Stimulated activated naive CD8-positive, alpha-beta T cell treated with anti-CD3 and anti-CD28 coated beads, Interleukin-15, Interleukin-2, amounts not matched to agents 100 ng/mL and 50 ng/mL, for 24 hours (primary cell): Measurements from ENCODE around the gene AUTS2.

Experiments used
- H3K27ac Mint-ChIP-seq: one replicate; pipeline ENCODE4 v1.8.0; 2021; ENCODE audit warnings: mild to moderate bottlenecking, mixed read lengths
- H3K27me3 Mint-ChIP-seq: one replicate; pipeline ENCODE4 v1.8.0; 2021; ENCODE audit warnings: mixed read lengths
- H3K36me3 Mint-ChIP-seq: one replicate; pipeline ENCODE4 v1.8.0; 2021; ENCODE audit warnings: low read depth, mixed read lengths
- H3K4me1 Mint-ChIP-seq: one replicate; pipeline ENCODE4 v1.8.0; 2021; ENCODE audit warnings: low read depth, mixed read lengths
- H3K4me3 Mint-ChIP-seq: one replicate; pipeline ENCODE4 v1.8.0; 2021; ENCODE audit warnings: mild to moderate bottlenecking, mixed read lengths
- H3K9me3 Mint-ChIP-seq: one replicate; pipeline ENCODE4 v1.8.0; 2021; ENCODE audit warnings: mixed read lengths

Gene AUTS2

GRCh38 chr7:70710011-70710480, 1111.8 kb downstream of the AUTS2 start:
- H3K27me3 Mint-ChIP-seq, result no peaks in the 10 kb centered on the region
- H3K9me3 Mint-ChIP-seq, result peaks cover 5% of the 10 kb centered on the region
- no peak overlapping the region for H3K27ac Mint-ChIP-seq
- H3K36me3 Mint-ChIP-seq, result no peaks in the 10 kb centered on the region
- peaks cover 4% of the 10 kb centered on the region for H3K4me1 Mint-ChIP-seq
- H3K4me3 Mint-ChIP-seq, result no peak overlapping the region

DNA sequence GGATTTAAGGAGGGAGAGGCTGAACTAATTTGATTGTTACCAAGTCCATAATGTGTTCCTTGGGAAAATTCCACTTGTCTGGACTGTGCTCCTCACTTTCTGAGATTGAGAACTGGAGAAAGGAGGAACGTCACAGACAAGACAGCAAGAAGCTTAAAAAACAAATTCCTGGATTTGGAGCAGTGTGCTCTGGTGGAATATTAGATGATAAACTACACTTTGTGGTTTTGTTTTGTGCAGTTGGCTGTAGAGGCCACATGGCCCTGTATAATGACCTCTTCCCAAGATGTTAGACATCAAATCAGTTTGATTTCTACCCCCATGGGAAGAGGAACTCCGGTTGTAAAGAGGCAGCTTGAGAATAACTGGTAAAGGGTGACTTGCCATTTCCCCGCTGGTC, 1112.4 kb downstream of the AUTS2 start:
- Mint-ChIP-seq H3K9me3 (peaks cover 5% of the 10 kb centered on the region), H3K27me3 (no peaks in the 10 kb centered on the region), H3K36me3 (no peaks in the 10 kb centered on the region), H3K4me1 (peaks cover 4% of the 10 kb centered on the region), H3K4me3 (no peak overlapping the region), H3K27ac (no peak overlapping the region)

DNA sequence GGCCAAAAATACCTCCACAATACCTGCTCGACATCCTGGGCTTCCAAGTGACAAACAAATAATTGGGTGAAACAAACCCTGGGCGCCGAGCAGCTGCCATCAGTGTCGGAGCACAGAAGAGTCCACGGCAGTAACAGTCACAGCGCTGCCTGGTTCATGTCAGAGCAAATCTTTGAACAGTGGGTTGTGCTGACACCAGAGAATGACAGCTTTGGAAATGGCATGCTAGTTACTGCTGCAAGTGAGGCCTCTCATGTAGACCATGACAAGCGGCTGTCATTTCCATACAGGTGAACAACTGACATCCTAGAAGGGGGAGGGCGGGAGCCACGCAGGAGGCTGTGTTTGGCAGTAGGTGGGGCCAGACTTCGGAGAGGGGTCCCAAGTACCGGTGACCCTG, 1113.2 kb downstream of the AUTS2 start:
- no peak overlapping the region for H3K27ac Mint-ChIP-seq
- H3K9me3 Mint-ChIP-seq, result peaks cover 5% of the 10 kb centered on the region
- H3K36me3 Mint-ChIP-seq, result no peaks in the 10 kb centered on the region
- H3K4me3 Mint-ChIP-seq, result no peak overlapping the region
- peaks cover 4% of the 10 kb centered on the region for H3K4me1 Mint-ChIP-seq
- H3K27me3 Mint-ChIP-seq, result no peaks in the 10 kb centered on the region

DNA sequence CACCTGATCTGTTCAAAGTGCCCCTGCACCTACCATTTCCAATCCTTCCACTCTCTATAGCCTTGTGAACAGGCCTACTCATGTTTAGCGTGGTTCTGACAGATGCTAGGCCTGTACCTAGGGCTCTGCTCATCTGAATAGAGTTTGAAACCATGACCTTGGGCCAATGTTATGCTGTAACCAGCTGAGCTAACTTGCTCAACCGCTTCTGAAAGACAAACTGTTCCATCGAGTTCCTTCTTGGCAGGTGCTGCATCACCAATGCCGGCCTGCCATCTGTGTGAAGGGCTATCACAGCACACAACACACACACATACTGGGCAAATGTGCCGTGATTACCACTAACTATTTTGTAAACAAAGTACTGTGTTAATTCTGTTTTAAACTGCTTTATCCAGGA, 1114.7 kb downstream of the AUTS2 start:
- Mint-ChIP-seq H3K9me3 (peaks cover 5% of the 10 kb centered on the region), H3K4me3 (no peak overlapping the region), H3K27ac (no peak overlapping the region), H3K27me3 (no peaks in the 10 kb centered on the region), H3K36me3 (no peaks in the 10 kb centered on the region), H3K4me1 (peaks cover 15% of the 10 kb centered on the region)

- Mint-ChIP-seq H3K27me3 (no peaks in the 10 kb centered on the region), H3K9me3 (peaks cover 5% of the 10 kb centered on the region), H3K27ac (no peak overlapping the region), H3K4me3 (no peak overlapping the region), H3K4me1 (peaks cover 18% of the 10 kb centered on the region), H3K36me3 (no peaks in the 10 kb centered on the region)
These were observed 1116.3 kb downstream of the AUTS2 start for GRCh38 chr7:70714506-70715038.

DNA sequence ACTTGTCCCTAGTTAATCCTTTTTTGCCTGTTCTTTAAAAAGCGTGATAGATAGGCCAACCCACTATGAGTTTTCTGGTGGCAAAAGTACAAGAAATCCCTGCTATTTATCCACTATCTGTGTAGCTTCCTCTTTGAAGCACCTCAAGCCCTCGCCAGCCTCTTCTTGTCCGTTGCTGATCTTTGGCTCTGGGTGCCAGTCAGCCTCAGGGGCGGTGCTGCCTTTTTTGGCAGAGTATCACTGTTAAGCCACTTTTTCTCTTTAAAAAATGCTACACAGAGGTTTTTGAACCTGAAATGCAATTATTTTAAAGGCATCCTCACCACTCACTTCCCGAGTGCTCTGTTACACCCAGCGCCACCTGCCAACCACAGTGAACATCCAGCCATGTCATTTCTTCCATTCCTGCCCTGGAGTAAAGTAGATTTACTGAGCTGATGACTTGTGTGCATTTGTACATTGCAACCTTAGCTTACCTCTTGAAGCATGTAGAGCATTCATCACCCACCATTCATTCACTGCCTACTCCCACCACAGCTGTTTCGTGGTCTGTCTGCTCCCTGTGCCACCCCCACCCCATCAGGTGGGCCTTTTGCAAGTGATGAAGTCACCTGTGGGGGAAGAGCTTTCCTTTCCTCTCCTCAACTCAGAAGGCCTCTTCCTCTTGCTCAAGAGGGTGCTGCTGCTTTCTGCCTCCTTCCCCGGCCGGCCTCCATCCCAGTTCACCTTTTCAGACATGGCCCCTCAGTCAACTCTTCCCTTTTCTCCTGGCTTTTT, 1119.5 kb downstream of the AUTS2 start:
- H3K27ac Mint-ChIP-seq, result no peak overlapping the region
- peaks cover 5% of the 10 kb centered on the region for H3K9me3 Mint-ChIP-seq
- no peaks in the 10 kb centered on the region for H3K36me3 Mint-ChIP-seq
- H3K4me1 Mint-ChIP-seq, result peaks cover 23% of the 10 kb centered on the region
- no peaks in the 10 kb centered on the region for H3K27me3 Mint-ChIP-seq
- H3K4me3 Mint-ChIP-seq, result no peak overlapping the region

GRCh38 chr7:70719125-70719524, 1120.8 kb downstream of the AUTS2 start:
- peaks cover 5% of the 10 kb centered on the region for H3K9me3 Mint-ChIP-seq
- H3K36me3 Mint-ChIP-seq, result no peaks in the 10 kb centered on the region
- H3K4me1 Mint-ChIP-seq, result peaks cover 27% of the 10 kb centered on the region
- H3K27ac Mint-ChIP-seq, result no peak overlapping the region
- H3K27me3 Mint-ChIP-seq, result no peaks in the 10 kb centered on the region
- H3K4me3 Mint-ChIP-seq, result no peak overlapping the region

- Mint-ChIP-seq H3K27ac (no peak overlapping the region), H3K9me3 (no peaks in the 10 kb centered on the region), H3K4me1 (peaks cover 27% of the 10 kb centered on the region), H3K36me3 (no peaks in the 10 kb centered on the region), H3K27me3 (no peaks in the 10 kb centered on the region), H3K4me3 (no peak overlapping the region)
These were observed 1122.1 kb downstream of the AUTS2 start for GRCh38 chr7:70720191-70720873.

GRCh38 chr7:70721500-70721899, 1123.2 kb downstream of the AUTS2 start:
- Mint-ChIP-seq H3K4me1 (peaks cover 26% of the 10 kb centered on the region), H3K4me3 (no peak overlapping the region), H3K27me3 (no peaks in the 10 kb centered on the region), H3K27ac (no peak overlapping the region), H3K36me3 (no peaks in the 10 kb centered on the region), H3K9me3 (no peaks in the 10 kb centered on the region)

GRCh38 chr7:70723339-70723738, 1125.1 kb downstream of the AUTS2 start:
- Mint-ChIP-seq H3K4me3 (no peak overlapping the region), H3K27me3 (no peaks in the 10 kb centered on the region), H3K4me1 (peaks cover 13% of the 10 kb centered on the region), H3K27ac (no peak overlapping the region), H3K9me3 (no peaks in the 10 kb centered on the region), H3K36me3 (no peaks in the 10 kb centered on the region)

GRCh38 chr7:70725448-70725847, 1127.2 kb downstream of the AUTS2 start:
- peaks cover 3% of the 10 kb centered on the region for H3K9me3 Mint-ChIP-seq
- H3K27me3 Mint-ChIP-seq, result no peaks in the 10 kb centered on the region
- H3K4me1 Mint-ChIP-seq, result peaks cover 5% of the 10 kb centered on the region
- no peak overlapping the region for H3K27ac Mint-ChIP-seq
- H3K36me3 Mint-ChIP-seq, result no peaks in the 10 kb centered on the region
- no peak overlapping the region for H3K4me3 Mint-ChIP-seq

DNA sequence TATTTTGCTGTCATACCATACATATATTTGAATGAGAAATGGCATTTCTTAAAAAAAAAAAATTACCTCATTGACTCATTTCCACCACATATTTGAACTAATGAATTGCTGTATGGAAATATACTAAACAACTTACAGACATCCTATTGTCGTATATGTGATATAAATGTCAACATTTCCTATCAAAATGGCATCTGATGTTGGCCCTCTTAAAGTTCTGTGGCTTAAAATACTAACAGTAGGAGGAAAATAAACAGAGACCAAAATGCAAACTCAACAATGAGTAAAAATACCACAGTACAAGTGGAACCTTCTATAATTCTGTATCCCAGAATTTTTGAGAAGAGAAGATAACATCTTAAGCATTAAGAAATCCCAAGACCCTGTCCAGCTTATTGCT, 1128.0 kb downstream of the AUTS2 start:
- Mint-ChIP-seq H3K4me1 (peaks cover 3% of the 10 kb centered on the region), H3K36me3 (no peaks in the 10 kb centered on the region), H3K9me3 (peaks cover 4% of the 10 kb centered on the region), H3K27me3 (no peaks in the 10 kb centered on the region), H3K27ac (no peak overlapping the region), H3K4me3 (no peak overlapping the region)

GRCh38 chr7:70726951-70727378, 1128.7 kb downstream of the AUTS2 start:
- H3K27ac Mint-ChIP-seq, result no peak overlapping the region
- H3K27me3 Mint-ChIP-seq, result no peaks in the 10 kb centered on the region

DNA sequence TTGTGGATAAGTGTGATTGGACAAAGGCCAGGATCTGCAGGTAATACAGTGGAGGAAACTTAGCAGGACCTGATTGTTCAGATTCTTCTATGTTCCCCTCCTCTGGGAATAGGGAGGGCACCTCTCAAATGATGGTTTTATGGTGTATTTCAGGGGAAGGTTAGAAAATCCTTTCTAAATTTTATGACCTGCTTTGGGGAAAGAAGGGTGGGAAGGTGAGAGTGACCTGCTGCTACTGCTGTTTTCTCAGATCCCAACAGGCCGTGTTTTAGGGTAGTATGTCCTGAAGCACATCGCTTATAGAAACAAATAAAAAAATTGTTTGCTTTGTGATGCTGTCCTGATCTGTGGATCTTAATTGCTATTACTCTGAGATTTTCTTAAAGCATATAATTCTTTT, 1129.6 kb downstream of the AUTS2 start:
- Mint-ChIP-seq H3K27me3 (no peaks in the 10 kb centered on the region), H3K36me3 (no peaks in the 10 kb centered on the region), H3K9me3 (peaks cover 4% of the 10 kb centered on the region), H3K27ac (no peak overlapping the region), H3K4me3 (no peak overlapping the region), H3K4me1 (peaks cover 3% of the 10 kb centered on the region)

More at GRCh38 chr7:70726951-70727378, 1128.7 kb downstream of the AUTS2 start:
- Mint-ChIP-seq H3K36me3 (no peaks in the 10 kb centered on the region), H3K4me3 (no peak overlapping the region), H3K4me1 (peaks cover 3% of the 10 kb centered on the region), H3K9me3 (peaks cover 4% of the 10 kb centered on the region)

DNA sequence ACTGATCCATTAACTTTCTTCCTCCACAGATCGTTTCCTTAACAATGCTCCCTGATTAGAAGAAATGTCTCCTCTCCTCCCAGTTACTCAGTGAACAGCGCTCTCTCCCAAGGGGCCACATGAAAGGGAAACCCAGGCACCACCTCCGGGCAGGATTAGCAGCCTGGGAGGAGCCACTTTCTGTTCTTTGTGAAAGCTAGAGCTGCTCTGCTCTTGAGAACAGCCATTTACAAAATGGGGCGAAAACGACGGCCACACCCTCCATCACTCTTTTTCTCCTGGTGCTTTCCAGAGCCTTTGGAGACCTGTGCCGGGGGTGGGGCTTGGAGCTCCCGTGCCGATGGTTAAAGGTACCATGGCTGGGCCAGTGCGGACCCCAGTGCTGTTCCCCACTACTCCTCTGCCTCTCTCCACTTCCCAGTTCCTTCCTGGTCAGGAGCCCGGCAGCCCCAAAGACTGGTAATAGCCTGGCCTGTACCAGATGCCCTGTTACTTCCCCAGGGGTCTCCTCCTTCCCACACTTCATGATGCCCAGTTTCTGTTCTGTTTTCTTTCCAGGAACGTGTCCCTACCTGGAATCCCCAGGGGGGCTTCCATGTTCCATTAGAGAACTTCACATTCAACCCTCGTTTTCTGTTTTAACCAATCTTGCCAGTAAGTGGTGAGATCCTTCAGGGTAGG, 1130.7 kb downstream of the AUTS2 start:
- H3K36me3 Mint-ChIP-seq, result no peaks in the 10 kb centered on the region
- no peaks in the 10 kb centered on the region for H3K4me1 Mint-ChIP-seq
- H3K9me3 Mint-ChIP-seq, result peaks cover 4% of the 10 kb centered on the region
- H3K27me3 Mint-ChIP-seq, result no peaks in the 10 kb centered on the region
- no peak overlapping the region for H3K27ac Mint-ChIP-seq
- no peak overlapping the region for H3K4me3 Mint-ChIP-seq
